K562 (cell line): ENCODE measurements around the gene GUK1. TPM values are rescaled to one million over a fixed set of nuclear protein-coding genes. Genes with fewer than 3 reads are reported as not detected.

Experiments
- BCL6 ChIP-seq: fragments of 250-450 bp; sonication (Bioruptor Pico); IDR thresholded peaks from 2 replicates; pipeline ENCODE4 v1.4.0; 2020
- CAMTA2 ChIP-seq: fragments of 250-450 bp; sonication (Bioruptor Pico); conservative IDR thresholded peaks from 2 replicates; pipeline ENCODE4 v1.5.1; 2022
- CREB5 ChIP-seq: fragments of 250-450 bp; sonication (Bioruptor Pico); IDR thresholded peaks from 2 replicates; pipeline ENCODE4 v1.5.0; 2020; ENCODE audit warnings: mild to moderate bottlenecking
- ELF1 ChIP-seq: fragments of 200-800 bp; sonication (Bioruptor generic); IDR thresholded peaks from 2 replicates; pipeline ENCODE4 v1.6.1; 2016; ENCODE audit warnings: missing genetic modification characterization, missing compliant biosample characterization
- ERF ChIP-seq: fragments of 450-650 bp; formaldehyde crosslinking; IDR thresholded peaks from 2 replicates; pipeline ENCODE4 v1.4.0; 2020; ENCODE audit warnings: mild to moderate bottlenecking, mixed read lengths
- EZH2 ChIP-seq: IDR thresholded peaks from 2 replicates; pipeline ENCODE4 v1.6.1; 2012; ENCODE audit warnings: low read depth, mild to moderate bottlenecking, inconsistent platforms, low read length, borderline replicate concordance
- FOXA1 ChIP-seq: fragments of 450-650 bp; IDR thresholded peaks from 2 replicates; pipeline ENCODE4 v1.6.1; 2016; ENCODE audit warnings: mild to moderate bottlenecking, borderline replicate concordance
- FOXK2 ChIP-seq, 2 experiments: fragments of 450-650 bp; IDR thresholded peaks in 1 of 2; conservative IDR thresholded peaks in 1 of 2; 2 replicates each; pipeline ENCODE4 v1.6.1; 2016; ENCODE audit warnings: low read depth in 2 of 2, mild to moderate bottlenecking in 1 of 2
- HDAC1 ChIP-seq, 2 experiments: fragments of 450-650 bp; IDR thresholded peaks; 2 replicates each; pipeline ENCODE4 v1.6.1; 2016 to 2017; ENCODE audit warnings: inconsistent platforms in 1 of 2, mild to moderate bottlenecking in 1 of 2, moderate library complexity in 1 of 2
- MECOM ChIP-seq: fragments of 250-450 bp; sonication (Bioruptor Pico); IDR thresholded peaks from 2 replicates; pipeline ENCODE4 v1.8.0; 2022; ENCODE audit warnings: inconsistent platforms
- NBN ChIP-seq: fragments of 450-650 bp; IDR thresholded peaks from 2 replicates; pipeline ENCODE4 v1.6.1; 2016; ENCODE audit warnings: low read depth, mild to moderate bottlenecking
- NCOA4 ChIP-seq: fragments of 450-650 bp; IDR thresholded peaks from 2 replicates; pipeline ENCODE4 v1.6.1; 2018; ENCODE audit warnings: mild to moderate bottlenecking; ENCODE audit not compliant: partially characterized antibody
- NR3C1 ChIP-seq: sonication (generic); formaldehyde crosslinking; IDR thresholded peaks from 2 replicates; pipeline ENCODE4 v1.8.1; 2022; ENCODE audit warnings: missing genetic modification reagents
- OTX1 ChIP-seq: fragments of 450-650 bp; formaldehyde crosslinking; IDR thresholded peaks from 2 replicates; pipeline ENCODE4 v1.4.0; 2022; ENCODE audit warnings: mild to moderate bottlenecking
- PCBP2 ChIP-seq: fragments of 200-400 bp; formaldehyde crosslinking; IDR thresholded peaks from 2 replicates; pipeline ENCODE4 v1.6.1; 2018; ENCODE audit warnings: low read length, low read depth, mild to moderate bottlenecking, moderate library complexity; ENCODE audit not compliant: poor library complexity, severe bottlenecking
- PHTF2 ChIP-seq: fragments of 250-450 bp; sonication (Bioruptor Pico); IDR thresholded peaks from 2 replicates; pipeline ENCODE4 v1.5.0; 2021; ENCODE audit warnings: mild to moderate bottlenecking
- POLR2G ChIP-seq: fragments of 200-400 bp; formaldehyde crosslinking; IDR thresholded peaks from 2 replicates; pipeline ENCODE4 v1.6.1; 2017; ENCODE audit warnings: low read depth, mild to moderate bottlenecking, antibody characterized with exemption, low read length, moderate library complexity
- PURB ChIP-seq: sonication (generic); formaldehyde crosslinking; IDR thresholded peaks from 2 replicates; pipeline ENCODE4 v1.9.0; 2021; ENCODE audit warnings: low read depth, mild to moderate bottlenecking, missing genetic modification reagents
- RNF2 ChIP-seq: sonication (generic); IDR thresholded peaks from 2 replicates; pipeline ENCODE4 v1.6.1; 2016
- SREBF2 ChIP-seq: sonication (generic); formaldehyde crosslinking; IDR thresholded peaks from 2 replicates; pipeline ENCODE4 v1.4.0; 2020; ENCODE audit warnings: mild to moderate bottlenecking, missing genetic modification reagents
- TAF9B ChIP-seq: fragments of 450-650 bp; IDR thresholded peaks from 2 replicates; pipeline ENCODE4 v1.6.1; 2018; ENCODE audit warnings: mild to moderate bottlenecking; ENCODE audit not compliant: partially characterized antibody
- ZHX1 ChIP-seq: fragments of 150-350 bp; conservative IDR thresholded peaks from 2 replicates; pipeline ENCODE4 v1.6.1; 2014; ENCODE audit warnings: low read length
- ZNF217 ChIP-seq: sonication (generic); formaldehyde crosslinking; IDR thresholded peaks from 2 replicates; pipeline ENCODE4 v1.8.0; 2022; ENCODE audit warnings: mild to moderate bottlenecking, missing genetic modification reagents
- ZNF347 ChIP-seq: fragments of 450-650 bp; formaldehyde crosslinking; IDR thresholded peaks from 2 replicates; pipeline ENCODE4 v1.4.0; 2020; ENCODE audit warnings: low read depth, mild to moderate bottlenecking, moderate library complexity
- ZNF512 ChIP-seq: IDR thresholded peaks from 2 replicates; pipeline ENCODE4 v1.6.1; 2016; ENCODE audit warnings: missing genetic modification characterization, missing compliant biosample characterization
- polyA plus RNA-seq, 8 experiments: library from polyadenylated mRNA; depleted of rRNA in 4 of 8; stranded (reverse) in 5 of 8; unstranded in 3 of 8; fragments of >200 nt; fragmentation: Nextera tagmentation in 2 of 8; fragmentation: Illumina TruSeq in 1 of 8; extraction: Ambion mirVana in 2 of 8; extraction: Trizol in 1 of 8; gene quantifications; 2 replicates each; pipeline versions ENCODE4 v1.2.1 to v1.2.3, GENCODE V29; 2011 to 2014; ENCODE audit warnings: inconsistent platforms in 1 of 8, missing spikeins in 1 of 8
- total RNA-seq, 7 experiments: library from RNA; depleted of rRNA in 6 of 7; stranded (reverse); fragments of >200 nt in 6 of 7; fragmentation: Illumina TruSeq in 2 of 7; extraction: Trizol in 2 of 7; gene quantifications; 2 replicates each; pipeline versions ENCODE4 v1.2.1 to v1.2.3, GENCODE V29; 2011 to 2021; ENCODE audit warnings: low replicate concordance in 1 of 7

Gene GUK1
- total and polyA plus RNA-seq, 9 of the 15 experiments (the other 6 are each of a cell fraction or from before 2014, with no cell fraction given) = 7.0 to 331 (median 132) TPM

- no peak for TF ChIP-seq CREB5 (CRISPR knock-in tag)
- peak; percentile 85 for TF ChIP-seq POLR2G
- TF ChIP-seq MECOM = no peak
- TF ChIP-seq RNF2 = no peak
- TF ChIP-seq CAMTA2 (CRISPR knock-in tag) = no peak
- no peak for TF ChIP-seq BCL6 (CRISPR knock-in tag)
- TF ChIP-seq FOXA1 = no peak
- no peak for TF ChIP-seq ELF1 (tag)
- TF ChIP-seq FOXK2 (conservative IDR thresholded peaks at IDR 0.05 in 1 of 2, IDR thresholded peaks at IDR 0.05 in 1 of 2; ENCODE audit: low read depth in 2 of 2) = peak in 1 of 2 experiments; percentile 64; a peak in 3 of 4 replicates
- peak; percentile 23; the same call in 1 of the 2 replicates for TF ChIP-seq ZHX1
- TF ChIP-seq ZNF347 = no peak
- peak in 1 of 2 experiments; percentile 97; a peak in 2 of 4 replicates for TF ChIP-seq HDAC1 (IDR thresholded peaks at IDR 0.05)
- TF ChIP-seq SREBF2 (CRISPR knock-in tag) = no peak
- no peak for TF ChIP-seq TAF9B
- no peak for TF ChIP-seq ZNF512 (tag)
- peak; percentile 78; the same call in 1 of the 2 replicates for TF ChIP-seq NR3C1 (CRISPR knock-in tag)
- no peak for TF ChIP-seq EZH2
- TF ChIP-seq NCOA4 = no peak
- TF ChIP-seq ERF = peak; percentile 67; the same call in 1 of the 2 replicates
- no peak for TF ChIP-seq PHTF2
- no peak for TF ChIP-seq OTX1 (CRISPR knock-in tag)
- no peak for TF ChIP-seq ZNF217 (CRISPR knock-in tag)
- no peak for TF ChIP-seq PURB (CRISPR knock-in tag)
- no peak for TF ChIP-seq PCBP2
- peak; percentile 98 for TF ChIP-seq NBN
Observed at GRCh38 chr1:228102791-228103620, 37.1 kb upstream of the GUK1 start, which contains the start of gene C1orf35 (continued).
